Suppressor macrophage (primary cell): ENCODE measurements around the gene KATNIP.

Source experiments
- DNase-seq, 4 experiments: peaks; one replicate each; pipeline ENCODE4 v3.0.0-alpha.2; 2020 to 2022
- total RNA-seq, 17 experiments: gene quantifications; one replicate each; lab custom pipeline; 2026; ENCODE audit warnings: mixed read lengths in 6 of 17, inconsistent platforms in 3 of 17; lab: John Stamatoyannopoulos, UW

Gene KATNIP
- 15.4 to 41.5 (median 26.4) reads per million in 17 experiments for total RNA-seq

DNA sequence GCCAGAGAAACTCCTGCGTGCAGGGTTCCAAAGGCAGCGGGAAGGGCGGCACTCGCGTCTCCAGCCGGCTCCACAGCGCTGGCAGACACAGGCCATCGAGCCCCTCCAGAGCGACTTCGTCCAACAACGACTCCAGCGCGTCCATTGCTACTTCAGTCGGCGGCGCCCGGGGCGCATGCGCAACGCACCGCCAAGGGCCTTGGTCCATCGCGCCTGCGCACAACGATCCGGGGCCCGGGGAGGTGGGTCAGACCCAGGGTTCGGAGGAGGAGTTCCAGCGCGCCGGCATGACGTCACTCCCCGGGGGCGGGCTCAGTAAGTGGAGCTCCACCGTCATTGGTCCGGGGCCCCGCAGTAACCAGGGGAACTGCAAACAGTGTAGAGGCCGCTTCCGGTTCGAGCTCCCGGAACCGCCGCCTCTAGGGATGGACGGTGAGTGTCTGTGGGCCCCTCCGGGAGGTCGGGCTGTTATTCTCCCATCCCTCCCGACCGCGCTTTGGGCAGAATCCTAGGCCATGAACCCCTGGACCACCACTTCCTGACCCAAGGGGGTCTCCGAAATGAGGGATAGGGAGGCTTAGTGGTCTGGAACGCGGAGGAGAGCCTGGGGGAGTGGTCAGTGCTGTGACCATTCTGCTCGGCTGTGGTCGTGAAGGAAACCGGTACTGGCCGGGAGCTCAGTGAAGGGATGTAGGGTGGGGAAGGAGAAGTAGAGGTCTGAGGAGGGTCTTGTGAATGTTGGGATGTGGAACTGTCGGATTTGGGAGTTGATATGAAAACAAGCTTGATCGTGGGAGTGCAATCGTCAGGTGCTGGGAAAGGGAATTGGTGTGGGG is at the start of gene KATNIP, which contains the start of gene GTF3C1:
Gene KATNIP (plus strand): TSS at position 399 of the 836 bp plus-strand sequence. CDS start 27 bp downstream, at position 426.
Gene GTF3C1 (minus strand): TSS at position 168 of the 836 bp plus-strand sequence. CDS start 23 bp downstream, at position 145.
- peak; percentile 100 for DNase-seq

GRCh38 chr16:27500801-27501200 is 49.1 kb upstream of the KATNIP start:
- no peak for DNase-seq

DNA sequence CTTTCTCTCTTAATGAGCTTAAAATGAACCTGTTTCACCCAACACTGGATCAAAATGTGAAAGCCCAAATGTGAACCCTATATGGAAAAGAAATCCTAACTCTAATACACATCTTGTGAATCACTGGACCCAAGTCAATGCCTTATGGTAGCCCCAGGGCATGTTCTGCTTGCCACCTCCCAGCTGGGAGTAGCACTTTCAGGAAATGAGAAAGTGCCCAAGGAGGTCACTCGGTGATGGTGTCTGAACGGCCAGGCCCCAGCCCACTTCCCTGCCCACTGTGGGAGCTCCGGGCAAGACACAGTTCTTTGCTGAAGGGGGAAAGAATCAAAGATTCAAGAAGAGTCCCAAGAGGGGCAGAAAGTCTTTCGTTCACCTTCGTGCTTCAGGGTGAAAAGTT is 46.3 kb upstream of the KATNIP start:
- DNase-seq, result no peak

GRCh38 chr16:27505297-27506236 is 44.4 kb upstream of the KATNIP start:
- DNase-seq, result no peak

DNA sequence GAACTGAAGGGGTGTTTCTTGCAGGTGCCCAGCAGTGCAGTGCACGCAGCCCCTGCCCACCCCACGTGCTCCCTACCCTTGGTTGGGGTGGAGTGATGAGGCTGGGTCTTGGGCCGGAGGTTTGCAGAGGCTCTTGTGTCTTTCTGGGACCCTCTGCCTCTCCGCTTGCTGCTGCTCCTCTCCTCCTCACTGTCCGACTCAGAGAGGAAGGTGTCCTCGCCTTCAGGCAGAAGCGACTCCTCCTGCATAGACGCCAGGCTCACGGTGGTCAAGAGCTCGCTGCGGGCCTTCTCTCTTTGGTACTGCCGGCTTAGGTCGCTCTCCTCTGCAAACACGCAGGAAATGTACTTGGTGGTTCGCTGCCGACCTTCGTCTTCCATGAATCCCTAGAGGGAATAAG is 43.2 kb upstream of the KATNIP start:
- DNase-seq, result no peak

DNA sequence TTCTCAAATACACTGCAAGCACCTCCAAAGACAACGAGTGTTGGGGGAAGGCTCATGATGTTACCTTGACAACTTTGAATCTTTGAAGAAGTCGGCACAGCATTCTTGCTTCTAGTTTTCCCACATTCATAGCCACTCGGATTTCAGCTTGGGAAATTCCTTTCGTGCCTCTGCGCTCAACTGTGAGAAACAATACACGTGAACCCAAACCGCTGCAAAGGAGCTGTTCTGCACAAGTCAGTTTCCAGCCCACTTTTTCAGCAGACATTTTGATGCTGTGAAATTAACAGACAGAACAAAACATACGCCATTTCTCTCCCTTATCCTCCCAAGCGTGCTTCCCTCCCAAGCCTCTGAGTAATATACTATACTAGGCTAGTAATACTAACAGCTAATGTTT is 41.5 kb upstream of the KATNIP start:
- DNase-seq, result no peak

- DNase-seq, result no peak
Measured at GRCh38 chr16:27511657-27512448, 38.1 kb upstream of the KATNIP start.

DNA sequence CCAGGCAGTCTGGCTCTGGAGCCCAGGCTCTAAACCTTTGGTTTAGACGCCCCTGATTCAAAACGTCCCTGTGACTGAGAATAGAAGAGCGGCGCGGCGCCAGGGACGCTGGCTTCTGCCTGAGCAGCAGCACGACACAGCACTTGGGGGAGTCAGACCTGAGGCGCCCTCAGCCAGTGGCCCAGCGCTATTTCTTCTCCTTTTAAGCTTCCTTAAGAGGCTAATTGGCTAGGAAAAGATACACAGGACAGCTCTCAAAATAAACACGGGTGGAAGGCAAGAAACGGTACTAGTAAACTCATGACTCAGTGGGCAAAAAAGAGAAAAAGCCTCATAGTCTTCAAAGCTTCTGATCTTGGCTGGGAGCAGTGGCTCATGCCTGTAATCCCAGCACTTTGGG is 35.1 kb upstream of the KATNIP start:
- DNase-seq, result no peak

GRCh38 chr16:27515874-27516353 is 34.0 kb upstream of the KATNIP start:
- DNase-seq, result peak in 3 of 4 experiments; percentile 16 to 41 (median 33)

GRCh38 chr16:27516365-27516764 is 33.6 kb upstream of the KATNIP start:
- no peak for DNase-seq

- DNase-seq, result no peak
Measured at GRCh38 chr16:27517664-27518063, 32.3 kb upstream of the KATNIP start.

- DNase-seq, result no peak
Measured at GRCh38 chr16:27518226-27518625, 31.7 kb upstream of the KATNIP start.

DNA sequence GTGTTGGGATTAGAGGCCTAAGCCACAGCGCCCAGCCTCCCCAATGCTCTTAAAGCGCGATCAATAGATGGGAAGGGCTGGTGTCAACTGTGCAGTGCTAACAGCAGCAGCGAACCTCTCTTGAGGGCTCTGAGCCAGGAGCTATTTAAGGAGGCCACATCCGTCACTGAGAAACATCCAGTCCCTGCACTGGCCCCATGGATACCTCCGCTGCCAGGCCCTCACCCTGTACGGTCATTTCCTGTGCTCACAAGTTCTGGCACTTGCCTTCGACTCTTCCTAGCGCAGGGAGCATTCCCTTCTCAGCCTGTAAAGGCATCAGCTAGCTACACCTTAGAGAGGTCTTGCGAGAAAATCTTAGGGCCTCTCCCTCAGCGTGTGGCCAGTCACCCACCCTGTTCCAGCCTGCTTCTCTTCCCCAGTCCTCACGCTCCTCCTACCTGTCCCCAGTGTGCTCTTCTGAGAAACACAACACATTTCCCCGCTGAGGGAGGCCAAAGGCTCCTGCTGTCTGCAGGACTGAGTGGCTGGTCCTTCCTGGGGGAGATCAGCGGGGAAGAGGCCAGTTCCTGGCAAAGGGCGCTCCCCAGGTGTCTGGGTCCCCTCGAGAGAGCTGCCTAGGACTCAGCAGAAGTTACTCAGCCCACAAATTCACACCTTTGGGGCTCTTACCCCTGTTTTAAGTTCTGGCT is 28.8 kb upstream of the KATNIP start:
- DNase-seq, result no peak

DNA sequence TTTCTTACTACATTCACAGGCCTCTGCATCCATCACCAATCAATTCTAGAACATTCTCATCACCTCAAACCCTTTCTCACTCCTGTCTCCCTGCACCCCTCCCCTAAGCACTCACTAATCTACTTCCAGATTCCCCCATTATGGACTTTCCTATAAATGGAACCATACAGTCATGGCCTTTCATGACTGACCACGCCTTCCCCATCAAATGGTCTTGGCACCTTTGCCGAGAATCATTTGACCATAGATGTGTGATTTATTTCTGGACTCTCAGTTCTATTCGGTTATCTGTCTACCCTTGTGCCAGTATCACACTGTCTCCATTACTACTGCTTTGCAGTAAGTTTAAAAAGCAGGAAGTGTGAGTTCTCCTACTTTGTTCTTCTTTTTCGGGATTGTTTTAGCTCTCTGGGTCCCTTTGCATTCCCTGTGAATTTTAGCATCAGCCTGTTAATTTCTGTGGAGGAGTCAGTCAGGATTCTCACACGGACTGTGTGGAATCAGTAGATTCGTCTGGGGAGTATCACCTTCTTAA is 27.7 kb upstream of the KATNIP start:
- DNase-seq, result peak in 1 of 4 experiments; percentile 11

DNA sequence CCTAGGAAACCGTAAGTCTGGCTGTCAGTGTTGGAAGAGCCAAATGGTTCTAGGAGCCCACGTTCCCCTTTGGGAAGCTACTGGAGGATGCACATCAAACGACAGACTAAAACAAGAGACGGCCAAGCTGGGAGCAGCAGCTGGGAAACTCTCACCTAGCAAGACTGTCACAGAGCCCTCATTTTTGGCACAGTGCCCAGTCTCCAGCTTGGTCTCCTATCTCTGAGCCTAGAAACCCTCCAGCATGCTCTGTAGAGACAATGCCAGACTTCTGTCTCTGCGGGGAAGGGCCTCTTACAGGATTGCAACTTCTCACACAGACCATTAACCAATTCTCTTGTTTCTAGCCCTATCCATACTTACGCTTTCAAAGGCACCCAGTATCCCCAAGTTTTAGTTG is 23.8 kb upstream of the KATNIP start:
- no peak for DNase-seq

DNA sequence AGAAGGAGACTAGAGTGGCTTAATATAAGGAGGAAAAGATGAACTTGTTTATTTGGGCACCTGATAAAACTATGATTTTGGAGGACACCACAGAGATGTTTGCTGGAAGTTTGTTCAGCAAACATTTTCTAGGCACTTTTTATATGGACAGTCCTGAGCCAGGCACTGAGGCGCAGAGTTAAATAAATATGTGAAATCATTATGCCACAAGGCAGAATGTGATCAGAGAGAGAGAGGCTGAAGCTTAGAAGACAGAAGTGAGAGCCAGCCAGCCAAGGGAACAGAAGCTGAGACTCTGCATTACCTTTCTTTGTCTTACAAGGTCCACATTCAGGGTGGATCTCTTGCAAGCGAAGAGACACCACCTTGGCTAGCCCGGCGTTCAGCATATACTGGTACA is 21.6 kb upstream of the KATNIP start:
- DNase-seq, result no peak

DNA sequence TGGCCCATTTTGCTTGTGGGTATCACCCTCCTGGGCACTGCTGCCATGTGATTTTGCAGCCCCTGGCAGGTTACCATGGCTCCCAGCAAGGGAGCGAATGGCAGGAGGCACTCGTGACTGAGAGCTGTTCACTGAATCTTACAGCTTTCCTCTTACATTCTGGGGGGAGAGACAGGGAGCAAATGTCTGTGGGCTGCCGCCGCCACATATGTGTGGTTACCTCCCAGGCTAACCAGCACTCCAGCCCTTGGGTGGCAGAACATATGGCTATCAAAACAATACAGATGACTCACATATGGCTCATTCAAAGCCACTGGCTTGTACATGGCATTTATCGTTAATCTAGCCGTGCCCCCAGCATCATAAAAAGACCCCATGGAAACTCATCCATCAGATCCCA is 20.0 kb upstream of the KATNIP start:
- no peak for DNase-seq

DNA sequence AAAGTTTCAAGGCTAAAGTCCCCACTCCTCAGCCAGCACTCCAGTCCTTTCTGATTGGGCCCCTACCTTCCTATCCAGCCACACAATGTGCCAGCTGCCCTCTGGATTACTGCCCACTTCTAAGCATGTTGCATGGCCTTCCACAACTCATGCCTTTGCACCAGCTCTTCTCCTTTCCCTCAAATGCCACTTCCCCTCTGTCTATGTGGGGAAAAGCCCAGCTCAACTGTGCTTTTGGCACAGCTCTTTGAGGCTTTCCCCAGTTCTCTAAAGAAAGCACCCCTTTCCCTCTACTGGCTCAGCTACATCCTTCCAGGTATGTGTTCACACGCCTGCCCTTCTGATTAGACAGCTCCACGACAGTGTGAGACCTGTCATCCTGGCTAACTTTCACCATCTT is 18.8 kb upstream of the KATNIP start:
- peak; percentile 31 to 65 (median 57) for DNase-seq

DNA sequence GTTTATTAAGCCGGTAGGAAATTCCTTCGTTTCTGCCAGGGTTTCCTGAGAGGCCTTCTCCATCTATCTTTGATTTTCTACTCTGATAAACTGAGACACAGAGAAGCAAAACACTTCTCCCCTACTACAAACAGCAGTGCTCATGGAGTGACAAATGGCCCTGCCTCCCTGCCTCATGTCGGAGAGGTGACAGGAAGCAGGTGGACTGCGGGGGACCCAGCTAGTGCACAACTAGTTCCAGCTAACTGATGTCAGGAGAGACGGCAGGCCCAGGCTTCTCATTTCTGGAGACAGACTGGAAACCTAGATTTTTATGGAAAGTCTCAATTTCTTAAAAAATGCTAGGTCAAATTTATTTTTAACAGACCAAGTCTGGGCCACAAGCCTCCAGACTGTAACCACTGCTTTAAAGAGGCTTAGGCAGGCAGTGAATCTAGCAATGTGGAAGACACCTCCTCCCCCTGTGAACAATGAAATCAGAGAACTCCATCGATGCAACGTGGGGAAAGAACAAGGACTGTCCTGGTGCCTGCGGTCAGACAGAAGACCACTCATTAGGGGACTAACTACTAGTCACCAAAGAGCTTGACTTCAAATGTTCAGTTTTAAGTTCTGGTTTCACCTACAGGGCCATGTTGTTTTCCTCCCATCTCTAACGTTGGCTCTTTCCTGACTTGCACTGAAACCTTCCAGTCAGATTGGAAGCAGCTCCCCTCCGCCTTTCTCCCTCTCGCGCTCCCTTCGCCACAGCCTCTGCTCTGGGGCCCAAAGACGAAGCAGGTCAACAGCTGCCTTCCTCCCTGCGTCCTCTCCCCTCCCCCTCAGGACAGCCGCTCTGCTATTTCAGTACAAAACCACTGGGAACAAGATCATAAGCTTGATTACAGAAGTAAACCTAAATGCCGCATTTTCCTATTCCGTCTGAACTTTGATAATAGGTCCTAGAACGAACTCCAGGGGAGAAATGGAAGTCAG is 17.8 kb upstream of the KATNIP start:
- DNase-seq, result peak in 1 of 4 experiments; percentile 5

- DNase-seq, result no peak
Measured at GRCh38 chr16:27534256-27534655, 15.7 kb upstream of the KATNIP start.
